Liver (tissue), 9 donors: ENCODE results near the gene LPCAT1. TPM values are rescaled to one million over a fixed set of nuclear protein-coding genes. Genes with fewer than 3 reads are reported as not detected.

Experiments used
- DNase-seq: peaks from one replicate; pipeline ENCODE4 v3.0.0-alpha.2; 2017; ENCODE audit warnings: low spot score
- H3K27ac ChIP-seq, 2 donors: one replicate each; pipeline ENCODE4 v1.7.0; 2013; ENCODE audit warnings: inconsistent platforms in 2 of 2, low read length in 2 of 2, control low read depth in 1 of 2, low read depth in 1 of 2, mild to moderate bottlenecking in 1 of 2
- H3K27me3 ChIP-seq, 4 donors: one replicate each; pipeline versions ENCODE4 v1.6.1 to v1.7.0; 2013; ENCODE audit warnings: low read length in 3 of 4, inconsistent platforms in 1 of 4, mild to moderate bottlenecking in 1 of 4, moderate library complexity in 1 of 4; ENCODE audit not compliant: control insufficient read depth in 4 of 4, insufficient read depth in 4 of 4
- H3K36me3 ChIP-seq, 4 donors: one replicate each; pipeline versions ENCODE4 v1.6.1 to v1.7.0; 2013; ENCODE audit warnings: low read length in 3 of 4, mild to moderate bottlenecking in 3 of 4, low read depth in 1 of 4, moderate library complexity in 1 of 4; ENCODE audit not compliant: control insufficient read depth in 4 of 4, insufficient read depth in 3 of 4
- H3K4me1 ChIP-seq, 4 donors: one replicate each; pipeline versions ENCODE4 v1.6.1 to v1.7.0; 2013; ENCODE audit warnings: low read length in 3 of 4, mild to moderate bottlenecking in 3 of 4, moderate library complexity in 1 of 4; ENCODE audit not compliant: control insufficient read depth in 4 of 4, insufficient read depth in 4 of 4
- H3K4me3 ChIP-seq, 3 donors: one replicate each; pipeline versions ENCODE4 v1.6.1 to v1.7.0; 2013; ENCODE audit warnings: low read length in 3 of 3, control low read depth in 1 of 3, low read depth in 1 of 3, mild to moderate bottlenecking in 1 of 3
- H3K9ac ChIP-seq, 2 donors: one replicate each; pipeline ENCODE4 v1.7.0; 2013; ENCODE audit warnings: low read length in 2 of 2, mild to moderate bottlenecking in 2 of 2, moderate library complexity in 2 of 2, control low read depth in 1 of 2, low read depth in 1 of 2
- H3K9me3 ChIP-seq, 4 donors: one replicate each; pipeline versions ENCODE4 v1.6.1 to v1.7.0; 2013; ENCODE audit warnings: low read length in 3 of 4; ENCODE audit not compliant: control insufficient read depth in 4 of 4
- ATF3 ChIP-seq: IDR thresholded peaks from 2 replicates; pipeline ENCODE4 v1.6.1; 2016; ENCODE audit warnings: antibody characterized with exemption
- CTCF ChIP-seq: fragments of 150-350 bp; IDR thresholded peaks from 2 replicates; pipeline ENCODE4 v1.5.1; 2017; ENCODE audit warnings: improper control_type of control experiment, low read depth, low read length; ENCODE audit not compliant: missing input control
- EGR1 ChIP-seq, 2 donors: IDR thresholded peaks; 2 replicates each; pipeline ENCODE4 v1.6.1; 2016 to 2018; ENCODE audit warnings: antibody characterized with exemption in 2 of 2, low read depth in 2 of 2
- FOXA1 ChIP-seq: IDR thresholded peaks from 2 replicates; pipeline ENCODE4 v1.6.1; 2016; ENCODE audit warnings: antibody characterized with exemption
- GABPA ChIP-seq, 2 donors: IDR thresholded peaks in 1 of 2; conservative IDR thresholded peaks in 1 of 2; 2 replicates each; pipeline ENCODE4 v1.6.1; 2016; ENCODE audit warnings: antibody characterized with exemption in 2 of 2, mild to moderate bottlenecking in 1 of 2, moderate library complexity in 1 of 2
- HNF4A ChIP-seq, 2 donors: conservative IDR thresholded peaks; 2 replicates each; pipeline ENCODE4 v1.6.1; 2016; ENCODE audit warnings: antibody characterized with exemption in 2 of 2, mild to moderate bottlenecking in 2 of 2
- HNF4G ChIP-seq: IDR thresholded peaks from 2 replicates; pipeline ENCODE4 v1.6.1; 2016; ENCODE audit warnings: antibody characterized with exemption
- JUND ChIP-seq, 2 donors: IDR thresholded peaks; 2 replicates each; pipeline ENCODE4 v1.6.1; 2016; ENCODE audit warnings: antibody characterized with exemption in 2 of 2
- MAX ChIP-seq: IDR thresholded peaks from 2 replicates; pipeline ENCODE4 v1.6.1; 2016; ENCODE audit warnings: antibody characterized with exemption
- NR2F2 ChIP-seq: IDR thresholded peaks from 2 replicates; pipeline ENCODE4 v1.6.1; 2016; ENCODE audit warnings: antibody characterized with exemption
- REST ChIP-seq: IDR thresholded peaks from 2 replicates; pipeline ENCODE4 v1.6.1; 2016; ENCODE audit warnings: antibody characterized with exemption, mild to moderate bottlenecking
- WGBS: extraction: QIAGEN DNeasy Blood & Tissue Kit; methylation state at CpG from one replicate; pipeline ENCODE4 v1.1.7; 2013; 5-methylcytosine and 5-hydroxymethylcytosine counted together
- polyA plus RNA-seq, 2 donors: library from polyadenylated mRNA; stranded (reverse) in 1 of 2; unstranded in 1 of 2; fragments of 200-250 nt in 1 of 2; fragments of >200 nt in 1 of 2; fragmentation: Nextera tagmentation in 1 of 2; extraction: Ambion mirVana in 1 of 2; gene quantifications; one replicate each; pipeline versions ENCODE4 v1.2.1 to v1.2.3, GENCODE V29; 2013 to 2015
- total RNA-seq, 2 donors: library from RNA; depleted of rRNA; stranded (reverse); fragments of >200 nt; gene quantifications; one replicate each; pipeline ENCODE4 v1.2.3, GENCODE V29; 2014
- donor health status: healthy.
- donor health status: healthy.
- donor health status: healthy.
- donor health status: healthy.
- donor health status: healthy.

LPCAT1 gene
- total and polyA plus RNA-seq, 4 donors, result 1.5 to 12.8 (median 9.9) TPM

GRCh38 chr5:1483856-1484729 is 39.7 kb downstream of the LPCAT1 start (continued):
- TF ChIP-seq CTCF (no peak), EGR1 (IDR thresholded peaks at IDR 0.05; ENCODE audit: low read depth in 2 of 2) (no peak), FOXA1 (no peak), HNF4G (no peak)

- TF ChIP-seq HNF4A (conservative IDR thresholded peaks at IDR 0.05) (no peak), REST (no peak), FOXA1 (no peak), GABPA (IDR thresholded peaks at IDR 0.05 in 1 of 2, conservative IDR thresholded peaks at IDR 0.05 in 1 of 2) (no peak), NR2F2 (no peak), ATF3 (no peak), JUND (IDR thresholded peaks at IDR 0.05) (no peak), CTCF (no peak), MAX (no peak), HNF4G (no peak)
- Histone ChIP-seq H3K4me1 (peaks cover 0 to 7% (median 0%) of the 10 kb centered on the region in 4 donors), H3K9me3 (no peaks in the 10 kb centered on the region)
Observed at GRCh38 chr5:1483064-1483463, 40.7 kb downstream of the LPCAT1 start.

More at GRCh38 chr5:1483064-1483463, 40.7 kb downstream of the LPCAT1 start:
- 97% methylated on average over 13 of the region's 13 CpGs for WGBS
- Histone ChIP-seq H3K27me3 (no peaks in the 10 kb centered on the region), H3K4me3 (no peak overlapping the region), H3K9ac (no peak overlapping the region), H3K36me3 (peaks cover 0 to 2% (median 0%) of the 10 kb centered on the region in 4 donors), H3K27ac (no peak overlapping the region)
- DNase-seq, result no peak
